ENCODE measurements around the gene SMARCA5. TPM values are rescaled to one million over a fixed set of nuclear protein-coding genes. Genes with fewer than 3 reads are reported as not detected.
"Not testable (repeated sequence)": the region's sequence is repeated elsewhere in the genome, so short reads cannot be mapped to it uniquely, and the experiment has no call there.

The SMARCA5 gene, protein sequence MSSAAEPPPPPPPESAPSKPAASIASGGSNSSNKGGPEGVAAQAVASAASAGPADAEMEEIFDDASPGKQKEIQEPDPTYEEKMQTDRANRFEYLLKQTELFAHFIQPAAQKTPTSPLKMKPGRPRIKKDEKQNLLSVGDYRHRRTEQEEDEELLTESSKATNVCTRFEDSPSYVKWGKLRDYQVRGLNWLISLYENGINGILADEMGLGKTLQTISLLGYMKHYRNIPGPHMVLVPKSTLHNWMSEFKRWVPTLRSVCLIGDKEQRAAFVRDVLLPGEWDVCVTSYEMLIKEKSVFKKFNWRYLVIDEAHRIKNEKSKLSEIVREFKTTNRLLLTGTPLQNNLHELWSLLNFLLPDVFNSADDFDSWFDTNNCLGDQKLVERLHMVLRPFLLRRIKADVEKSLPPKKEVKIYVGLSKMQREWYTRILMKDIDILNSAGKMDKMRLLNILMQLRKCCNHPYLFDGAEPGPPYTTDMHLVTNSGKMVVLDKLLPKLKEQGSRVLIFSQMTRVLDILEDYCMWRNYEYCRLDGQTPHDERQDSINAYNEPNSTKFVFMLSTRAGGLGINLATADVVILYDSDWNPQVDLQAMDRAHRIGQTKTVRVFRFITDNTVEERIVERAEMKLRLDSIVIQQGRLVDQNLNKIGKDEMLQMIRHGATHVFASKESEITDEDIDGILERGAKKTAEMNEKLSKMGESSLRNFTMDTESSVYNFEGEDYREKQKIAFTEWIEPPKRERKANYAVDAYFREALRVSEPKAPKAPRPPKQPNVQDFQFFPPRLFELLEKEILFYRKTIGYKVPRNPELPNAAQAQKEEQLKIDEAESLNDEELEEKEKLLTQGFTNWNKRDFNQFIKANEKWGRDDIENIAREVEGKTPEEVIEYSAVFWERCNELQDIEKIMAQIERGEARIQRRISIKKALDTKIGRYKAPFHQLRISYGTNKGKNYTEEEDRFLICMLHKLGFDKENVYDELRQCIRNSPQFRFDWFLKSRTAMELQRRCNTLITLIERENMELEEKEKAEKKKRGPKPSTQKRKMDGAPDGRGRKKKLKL
- polyA plus RNA-seq (2013, experiment 1 of 2; ENCODE audit: insufficient read length), result 51.5 TPM
- 49.2 TPM for polyA plus RNA-seq (2013, experiment 2 of 2; ENCODE audit: insufficient read length)

DNA sequence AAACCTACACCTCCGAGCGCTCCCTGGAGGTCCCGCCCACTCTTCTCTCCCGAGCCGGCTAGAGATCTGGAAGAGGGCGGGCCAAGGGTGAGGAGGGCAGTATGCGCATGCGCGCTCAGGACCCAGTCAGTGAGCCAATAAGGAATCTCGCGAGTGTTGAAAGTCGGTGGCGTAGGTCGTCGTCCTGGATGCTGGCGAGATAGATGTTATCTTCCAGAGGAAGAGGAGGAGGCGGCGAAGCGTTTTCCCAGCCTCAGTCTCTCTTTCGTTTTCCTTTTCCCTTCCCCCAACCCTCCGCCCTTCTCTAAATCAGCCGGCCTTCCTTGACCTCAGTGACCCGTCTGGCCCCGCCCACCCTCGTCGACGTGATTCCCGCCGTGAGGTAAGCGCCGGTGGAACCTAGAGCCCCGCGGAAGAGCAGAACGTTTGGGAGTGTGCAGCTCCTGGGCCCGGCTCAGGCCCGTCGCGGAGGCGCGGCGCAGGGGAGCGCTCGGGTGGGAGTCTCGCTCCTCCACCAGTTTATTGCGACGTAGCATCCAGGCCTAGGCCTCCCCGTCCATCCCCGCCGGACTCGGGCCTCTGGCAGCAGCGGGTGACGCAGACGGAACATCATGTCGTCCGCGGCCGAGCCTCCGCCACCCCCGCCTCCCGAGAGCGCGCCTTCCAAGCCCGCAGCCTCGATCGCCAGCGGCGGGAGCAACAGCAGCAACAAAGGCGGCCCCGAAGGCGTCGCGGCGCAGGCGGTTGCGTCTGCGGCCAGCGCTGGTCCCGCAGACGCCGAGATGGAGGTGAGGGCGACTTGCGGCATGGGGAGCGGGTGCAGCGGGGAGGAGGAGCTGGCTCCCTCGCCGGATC lies at the start of gene SMARCA5:
SMARCA5 (plus strand) TSS at position 389 of the 855 bp plus-strand sequence; CDS start at position 612, 223 bp downstream.
- peak; percentile 98 for DNase-seq

DNA sequence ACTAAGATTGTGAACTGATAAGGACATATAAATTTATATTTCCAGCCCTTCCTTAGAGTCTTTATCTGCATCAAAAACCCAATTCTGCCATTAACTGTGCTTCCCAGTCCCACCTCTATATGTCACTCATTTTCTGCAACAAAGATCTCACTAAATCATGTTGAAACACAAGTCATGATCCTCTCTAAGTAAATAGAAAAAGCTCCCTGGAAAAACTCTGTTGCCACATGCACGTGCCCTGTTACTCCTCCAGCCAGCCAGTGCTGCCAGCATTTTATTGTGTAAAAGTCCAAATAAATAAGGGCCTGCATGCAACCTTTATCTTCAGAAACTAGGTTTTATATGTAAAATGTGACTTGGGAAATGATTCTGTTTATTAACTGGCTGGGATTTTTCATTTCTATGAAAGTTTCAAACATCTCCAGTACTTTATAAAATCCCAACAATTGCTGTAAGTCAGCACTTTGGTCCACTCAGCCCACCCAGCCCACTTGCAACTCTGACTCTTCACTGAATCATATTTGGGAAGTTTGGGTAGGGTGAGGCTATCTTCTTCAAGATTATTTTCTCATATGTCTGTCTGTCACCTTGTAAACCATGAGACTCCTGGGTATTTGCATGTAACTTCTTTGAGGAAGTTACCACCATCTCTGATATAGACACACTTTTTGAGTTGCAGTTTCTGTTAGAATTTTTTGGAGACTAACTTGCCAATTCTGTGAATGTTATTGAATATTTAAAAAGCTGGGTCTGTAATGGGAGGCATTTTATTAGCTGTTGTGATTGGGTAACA lies 40.0 kb upstream of the SMARCA5 start:
- no peak for DNase-seq

DNA sequence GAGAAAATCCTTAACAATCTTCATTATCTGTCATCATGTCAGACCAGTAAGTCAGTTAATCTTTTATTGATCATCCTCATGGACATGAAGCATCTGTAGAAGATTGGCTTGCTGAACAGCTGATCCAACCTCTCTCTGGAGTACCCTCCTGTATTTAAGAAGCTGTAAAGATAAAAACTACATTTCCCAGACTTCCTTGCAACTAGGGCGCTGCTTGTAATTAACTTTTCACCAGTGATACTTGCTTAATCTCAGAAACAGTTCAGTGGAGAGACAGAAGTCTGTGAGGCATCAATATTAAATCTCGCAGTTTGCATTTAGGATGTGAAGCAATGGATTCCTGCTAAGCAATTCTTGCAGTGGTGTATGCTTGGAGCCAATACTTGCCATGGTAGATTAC lies 36.0 kb upstream of the SMARCA5 start:
- no peak for DNase-seq

DNA sequence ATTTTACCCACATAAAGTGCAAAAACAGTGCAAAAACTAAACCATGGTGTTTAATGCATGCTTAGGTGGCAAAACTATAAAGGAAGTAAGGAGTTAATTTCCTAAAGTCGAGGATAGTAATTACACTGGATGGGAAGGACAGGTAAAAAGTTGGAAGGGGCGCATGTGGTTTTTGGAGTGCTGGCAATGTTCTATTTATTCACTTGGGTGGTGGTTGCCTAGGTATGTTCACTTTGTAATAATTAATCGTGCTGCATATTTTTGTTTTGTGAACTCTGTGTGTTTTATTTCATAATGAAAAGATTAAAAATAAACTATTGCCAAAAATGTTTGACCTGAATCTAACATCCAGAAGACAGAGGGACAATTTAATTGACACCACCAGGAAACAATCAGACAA lies 32.1 kb upstream of the SMARCA5 start:
- DNase-seq, result no peak

DNA sequence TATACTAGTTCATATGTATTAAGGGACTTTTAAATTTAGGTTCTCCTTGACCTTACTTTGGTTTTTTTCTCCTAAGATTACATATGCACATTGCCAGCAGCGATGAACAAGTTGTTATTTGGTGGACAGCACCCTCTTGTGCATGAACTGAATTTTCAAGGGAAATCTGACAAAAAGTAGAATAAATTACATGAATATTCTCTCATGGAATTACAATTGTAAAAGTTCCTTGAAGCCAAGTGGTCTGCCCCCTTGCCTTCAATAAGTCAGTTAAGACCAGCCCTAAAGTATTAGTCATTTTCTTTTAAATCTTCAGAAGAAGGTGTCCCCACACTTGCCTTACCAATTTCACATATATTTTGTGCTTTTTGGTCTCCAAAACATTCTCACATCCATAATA lies 30.7 kb upstream of the SMARCA5 start:
- peak; percentile 58 for DNase-seq

DNA sequence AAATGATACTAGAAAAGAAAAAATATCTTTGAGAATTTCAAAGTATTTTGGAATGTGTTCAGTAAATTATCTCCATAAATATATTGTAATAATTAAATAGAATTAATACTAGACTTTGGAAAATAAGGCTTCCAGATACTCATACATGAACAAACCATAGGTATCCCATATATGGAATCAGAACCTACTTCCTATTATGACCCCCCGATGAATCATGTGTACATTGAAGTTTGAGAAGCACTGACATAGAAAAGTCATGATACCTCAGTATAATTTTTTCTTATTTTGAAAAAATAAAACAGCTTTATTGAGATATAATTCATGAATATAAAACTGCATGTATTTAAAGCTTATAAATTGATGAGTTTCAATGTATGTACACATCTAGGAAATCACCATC lies 27.2 kb upstream of the SMARCA5 start:
- peak; percentile 9 for DNase-seq

DNA sequence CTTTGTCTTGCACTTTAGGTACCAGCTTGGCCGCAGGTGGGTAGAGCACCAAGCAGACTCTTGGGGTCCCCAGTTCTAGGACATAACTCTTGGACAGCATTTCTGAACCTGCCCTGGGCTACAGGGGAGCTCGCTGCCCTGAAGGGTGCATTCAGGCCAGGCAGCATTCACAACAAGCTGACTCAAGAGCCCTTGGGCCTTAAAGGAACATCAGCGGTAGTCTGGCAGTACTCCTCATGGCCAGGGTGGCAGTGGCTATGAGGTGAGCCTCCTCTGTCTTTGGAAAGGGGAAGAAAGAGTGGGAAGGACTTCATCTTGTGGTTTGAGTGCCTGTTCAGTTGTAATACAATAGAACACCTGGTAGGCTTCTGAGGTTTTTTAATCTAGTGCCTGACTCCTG lies 24.8 kb upstream of the SMARCA5 start:
- no peak for DNase-seq

DNA sequence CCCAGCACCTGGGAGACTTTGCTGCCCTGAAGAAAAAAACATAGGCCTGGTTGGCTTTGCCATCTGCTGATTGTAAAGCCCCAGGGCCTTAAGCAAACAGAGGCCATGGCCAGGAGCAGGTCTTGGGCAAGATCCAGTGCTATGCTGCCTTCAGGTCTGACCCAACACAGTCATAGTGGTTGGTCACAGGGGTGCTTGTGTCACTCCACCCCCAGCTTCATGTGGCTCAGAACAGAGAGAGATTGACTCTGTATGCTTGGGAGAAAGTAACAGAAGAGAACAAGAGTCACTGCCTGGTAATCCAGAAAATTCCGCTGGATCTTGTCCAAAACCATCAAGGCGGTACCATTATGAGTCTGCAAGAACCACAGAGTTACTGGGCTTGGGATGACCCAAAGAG lies 24.4 kb upstream of the SMARCA5 start:
- peak; percentile 13 for DNase-seq

DNA sequence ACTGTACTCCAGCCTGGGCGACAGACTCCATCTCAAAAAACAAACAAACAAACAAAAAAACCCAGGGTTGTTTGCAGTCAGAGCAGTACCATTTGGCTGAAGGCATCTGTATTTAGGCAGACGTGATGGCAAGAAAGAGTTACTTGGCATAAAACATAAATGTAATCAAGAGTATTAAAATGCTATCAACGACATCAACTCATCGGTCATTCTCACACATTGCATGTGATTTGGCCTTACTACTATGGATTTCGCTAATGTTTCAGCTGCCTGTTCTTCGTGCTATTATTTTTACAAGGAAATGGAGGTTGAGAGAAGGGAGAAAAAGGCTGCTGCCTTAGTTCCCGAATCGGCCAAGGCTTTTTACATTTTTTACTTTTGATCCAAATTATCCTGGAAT lies 15.5 kb upstream of the SMARCA5 start:
- DNase-seq, result no peak

DNA sequence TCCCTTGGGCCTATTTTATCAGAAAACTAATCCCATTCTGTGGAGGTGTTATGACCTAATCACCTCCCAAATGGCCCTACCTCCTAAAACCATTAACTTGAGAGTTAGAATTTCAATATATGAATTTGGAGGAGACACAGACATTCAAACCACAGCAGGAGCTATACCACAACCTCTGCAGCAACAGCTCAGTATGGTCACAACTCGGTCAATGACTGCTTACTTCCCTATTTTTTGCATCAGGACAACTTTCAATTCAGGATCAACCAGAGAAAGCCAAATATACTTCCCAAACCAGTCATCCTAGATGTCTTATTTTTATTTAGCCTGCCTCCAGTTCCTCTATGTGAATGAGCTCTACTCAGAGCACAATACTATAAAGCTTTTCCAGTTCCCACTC lies 11.3 kb upstream of the SMARCA5 start:
- no peak for DNase-seq

DNA sequence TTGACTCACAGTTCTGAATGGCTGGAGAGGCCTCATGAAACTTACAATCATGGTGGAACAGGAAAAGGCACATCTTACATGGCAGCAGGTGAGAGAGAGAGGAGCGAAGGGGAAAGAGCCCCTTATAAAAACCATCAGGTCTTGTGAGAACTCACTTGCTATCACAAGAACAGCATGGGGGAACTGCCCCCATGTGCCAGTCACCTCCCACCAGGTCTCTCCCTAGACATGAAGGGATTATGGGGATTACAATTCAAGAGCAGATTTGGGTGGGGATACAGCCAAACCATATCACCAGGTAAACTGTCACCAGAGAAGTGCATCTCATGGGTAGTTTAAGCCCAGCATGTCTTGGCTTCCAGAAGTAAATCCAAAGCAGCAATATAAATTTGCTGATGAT lies 7.5 kb upstream of the SMARCA5 start:
- no peak for DNase-seq

DNA sequence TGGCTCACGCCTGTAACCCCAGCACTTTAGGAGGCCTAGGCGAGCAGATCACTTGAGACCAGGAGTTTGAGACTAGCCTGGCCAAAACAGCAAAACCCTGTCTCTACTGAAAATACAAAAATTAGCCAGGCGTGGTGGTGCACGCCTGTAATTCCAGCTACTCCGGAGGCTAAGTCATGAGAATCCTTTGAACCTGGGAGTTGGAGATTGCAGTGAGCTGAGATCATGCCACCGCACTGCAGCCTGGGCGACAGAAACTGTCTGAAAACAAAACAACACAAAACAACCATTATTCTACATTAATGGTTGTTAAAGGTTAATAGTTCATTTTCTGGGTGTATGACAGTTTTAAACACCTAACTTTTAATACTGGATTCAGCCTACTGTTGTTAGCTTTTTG lies 1.6 kb upstream of the SMARCA5 start:
- no peak for DNase-seq

DNA sequence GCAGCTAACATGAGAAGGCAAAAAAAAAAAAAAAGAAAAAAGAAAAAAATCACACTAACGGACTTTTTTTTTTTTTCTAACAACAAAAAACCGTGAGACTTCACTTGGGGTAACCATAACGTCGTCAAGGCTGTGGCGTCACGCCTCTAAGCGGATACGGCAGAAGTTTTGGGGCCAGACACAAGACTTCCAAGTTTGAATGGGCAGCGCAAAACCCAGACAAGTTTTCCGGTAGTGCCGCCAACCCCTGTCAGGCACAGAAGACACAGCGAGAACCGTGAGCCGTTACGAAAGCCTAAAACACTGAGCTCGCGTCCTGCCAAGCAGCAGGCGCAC lies 556 bp upstream of the SMARCA5 start:
- no peak for DNase-seq

DNA sequence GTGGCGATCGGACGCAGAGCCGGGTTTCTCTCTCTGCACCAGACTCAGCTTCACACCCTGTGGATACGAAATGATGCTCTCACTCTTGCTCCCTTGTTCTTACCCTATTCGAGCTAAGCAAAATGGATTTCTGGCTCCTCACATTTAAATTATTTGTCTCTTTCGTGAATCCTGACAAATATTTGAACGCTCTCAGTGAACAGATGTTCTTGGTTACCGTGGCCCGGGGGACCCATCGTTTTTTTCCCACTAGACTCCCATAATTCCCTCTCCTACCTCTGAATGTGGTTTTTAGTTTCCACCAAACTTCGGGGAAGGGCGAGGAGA lies 630 bp downstream of the SMARCA5 start:
- no peak for DNase-seq

DNA sequence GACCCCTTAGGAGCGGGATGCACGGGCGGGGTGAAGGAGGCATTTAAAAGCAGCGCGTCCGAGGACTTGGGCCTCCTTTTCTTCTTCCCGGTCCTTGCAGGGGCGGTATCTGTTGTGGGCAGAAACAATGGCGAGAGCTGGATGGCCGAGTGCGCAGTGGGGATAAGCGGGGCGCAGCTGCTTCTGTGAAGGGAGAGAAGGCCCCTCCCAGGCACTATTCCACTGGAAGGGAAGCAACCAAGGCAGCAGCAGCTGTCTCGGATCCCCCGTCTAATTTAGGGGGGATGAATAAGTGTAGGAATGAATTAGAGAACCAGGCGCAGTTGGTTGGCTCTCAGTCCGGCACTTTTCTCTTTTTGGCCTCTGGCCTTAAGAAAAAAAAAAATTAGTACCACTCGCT lies 995 bp downstream of the SMARCA5 start:
- DNase-seq, result peak; percentile 36

DNA sequence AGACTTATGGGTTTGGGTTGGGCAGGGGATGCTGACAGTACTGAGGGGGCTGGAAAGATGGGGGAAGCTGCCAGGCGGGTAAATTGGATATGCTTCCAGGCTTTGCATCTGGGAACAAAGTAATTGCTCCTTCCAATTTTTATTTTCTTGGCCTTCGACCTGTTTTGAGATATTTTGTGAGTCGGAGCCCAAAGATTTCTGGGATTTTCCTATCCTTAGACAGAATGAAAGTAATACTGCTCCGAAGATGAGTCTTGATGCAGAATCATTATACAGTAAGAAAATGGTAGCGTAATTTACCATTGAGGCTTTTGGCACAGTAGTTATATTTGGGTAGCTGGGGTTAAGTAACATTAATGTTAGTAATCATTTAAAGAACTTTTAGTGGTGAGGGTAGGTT lies 1.4 kb downstream of the SMARCA5 start:
- DNase-seq, result no peak

DNA sequence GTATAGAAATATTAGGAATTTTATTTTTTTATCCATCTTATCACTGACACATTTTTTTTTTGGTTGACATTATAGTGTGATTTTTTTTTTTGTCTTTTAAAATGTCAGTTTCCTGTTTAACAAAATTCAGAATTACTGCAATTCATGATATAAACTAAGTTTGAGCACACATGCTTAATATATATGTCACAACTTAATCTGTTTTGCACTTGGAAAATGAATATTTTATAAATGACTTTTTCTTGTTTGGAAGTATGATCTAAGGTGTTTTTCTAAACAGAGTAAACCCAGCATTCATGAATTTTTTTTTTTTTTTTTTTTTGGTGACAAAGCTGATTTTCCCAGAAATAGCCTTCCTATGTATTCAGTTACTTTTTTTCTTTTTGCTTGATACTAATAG lies 2.4 kb downstream of the SMARCA5 start:
- no peak for DNase-seq

DNA sequence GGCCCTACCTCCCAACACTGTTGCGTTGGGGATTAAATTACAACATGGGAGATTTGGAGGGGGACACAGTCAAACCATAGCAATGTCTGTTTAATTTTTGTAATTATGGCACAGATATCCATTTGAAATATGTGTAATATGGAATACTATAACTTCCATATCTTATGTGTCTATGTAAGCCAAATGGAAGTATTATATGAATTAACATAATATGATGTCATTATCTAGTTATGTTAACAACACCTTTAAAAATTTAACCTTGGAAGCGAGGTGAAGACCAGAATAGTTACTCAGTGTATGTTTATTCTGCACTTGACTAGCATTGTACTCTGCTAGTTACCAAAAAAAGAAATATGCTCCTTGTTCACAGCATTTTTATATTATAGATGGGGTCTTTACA lies 4.3 kb downstream of the SMARCA5 start:
- no peak for DNase-seq

DNA sequence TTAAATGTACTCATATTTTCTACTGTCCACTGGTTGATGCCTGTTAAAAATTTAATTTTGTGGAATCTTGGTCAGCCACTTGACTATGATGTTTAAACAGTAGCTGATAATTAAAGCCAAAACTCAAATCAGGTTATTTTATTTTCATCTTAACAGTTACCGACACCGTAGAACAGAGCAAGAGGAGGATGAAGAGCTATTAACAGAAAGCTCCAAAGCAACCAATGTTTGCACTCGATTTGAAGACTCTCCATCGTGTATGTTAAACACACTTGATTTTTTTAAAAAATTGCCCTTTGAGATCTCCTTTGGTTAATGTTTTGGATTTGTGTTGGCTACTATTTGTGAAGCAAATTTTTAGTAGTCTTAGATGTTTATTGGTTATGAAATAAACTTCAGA lies 10.7 kb downstream of the SMARCA5 start:
- no peak for DNase-seq

DNA sequence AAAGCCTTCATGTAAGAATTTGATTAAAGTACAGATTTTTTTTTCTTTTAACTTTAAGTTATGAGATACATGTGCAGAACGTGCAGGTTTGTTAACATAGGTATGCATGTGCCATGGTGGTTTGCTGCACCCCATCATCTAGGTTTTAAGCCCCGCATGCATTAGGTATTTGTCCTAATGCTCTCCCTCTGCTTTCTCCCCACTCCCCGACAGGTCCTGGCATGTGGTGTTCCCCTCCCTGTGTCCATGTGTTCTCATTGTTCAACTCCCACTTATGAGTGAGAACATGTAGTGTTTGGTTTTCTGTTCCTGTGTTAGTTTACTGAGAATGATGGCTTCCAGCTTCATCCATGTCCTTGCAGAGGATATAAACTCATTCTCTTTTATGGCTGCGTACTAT lies 14.5 kb downstream of the SMARCA5 start:
- not testable (repeated sequence) for DNase-seq

DNA sequence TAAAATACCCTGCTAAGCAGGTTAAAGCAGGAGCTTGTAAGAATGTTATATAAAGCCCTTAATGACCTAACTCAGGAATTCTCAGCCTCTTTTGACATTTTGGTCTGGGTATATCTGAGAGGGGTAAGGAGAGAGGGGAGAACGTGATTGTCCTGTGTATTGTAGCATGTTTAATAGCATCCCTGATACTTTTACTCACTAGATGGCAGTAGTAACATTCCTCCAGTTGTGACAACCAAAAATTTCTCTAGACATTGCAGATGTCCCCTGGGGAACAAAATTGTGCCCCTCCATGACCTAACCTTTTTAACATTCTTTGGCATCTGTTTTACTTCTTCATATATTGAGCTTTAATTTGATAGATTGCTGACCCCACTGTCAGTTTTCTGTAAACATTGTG lies 17.9 kb downstream of the SMARCA5 start:
- peak; percentile 23 for DNase-seq

Data from fibroblast of skin of scalp (primary cell).